LNCAP (cell line): ENCODE data around the gene EFNA5.

Source experiments
- TF ChIP-seq, protein P1 (sequence below): fragments of 450-650 bp; IDR thresholded peaks from 2 replicates; pipeline ENCODE4 v1.5.1; 2017; ENCODE audit warnings: mild to moderate bottlenecking

Gene EFNA5

DNA sequence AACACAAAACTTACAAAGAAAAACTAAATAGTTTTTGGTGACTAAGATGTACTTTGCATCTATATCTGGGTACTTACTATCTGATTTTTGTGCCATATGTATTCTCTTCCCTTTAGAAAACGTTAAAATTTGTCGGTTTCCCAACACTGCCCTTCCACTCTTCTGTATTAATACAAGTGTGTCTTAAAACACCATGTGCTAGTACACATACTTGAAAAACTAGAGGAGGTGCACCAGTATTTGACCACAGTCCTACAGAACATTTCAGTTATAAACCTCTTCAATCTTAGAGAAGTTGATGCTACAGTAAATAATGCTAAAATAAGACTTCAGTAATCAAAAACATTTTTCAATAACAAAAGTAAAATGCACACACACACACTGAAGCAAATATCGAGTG is 251.2 kb downstream of the EFNA5 start:
- TF ChIP-seq, protein P1, sequence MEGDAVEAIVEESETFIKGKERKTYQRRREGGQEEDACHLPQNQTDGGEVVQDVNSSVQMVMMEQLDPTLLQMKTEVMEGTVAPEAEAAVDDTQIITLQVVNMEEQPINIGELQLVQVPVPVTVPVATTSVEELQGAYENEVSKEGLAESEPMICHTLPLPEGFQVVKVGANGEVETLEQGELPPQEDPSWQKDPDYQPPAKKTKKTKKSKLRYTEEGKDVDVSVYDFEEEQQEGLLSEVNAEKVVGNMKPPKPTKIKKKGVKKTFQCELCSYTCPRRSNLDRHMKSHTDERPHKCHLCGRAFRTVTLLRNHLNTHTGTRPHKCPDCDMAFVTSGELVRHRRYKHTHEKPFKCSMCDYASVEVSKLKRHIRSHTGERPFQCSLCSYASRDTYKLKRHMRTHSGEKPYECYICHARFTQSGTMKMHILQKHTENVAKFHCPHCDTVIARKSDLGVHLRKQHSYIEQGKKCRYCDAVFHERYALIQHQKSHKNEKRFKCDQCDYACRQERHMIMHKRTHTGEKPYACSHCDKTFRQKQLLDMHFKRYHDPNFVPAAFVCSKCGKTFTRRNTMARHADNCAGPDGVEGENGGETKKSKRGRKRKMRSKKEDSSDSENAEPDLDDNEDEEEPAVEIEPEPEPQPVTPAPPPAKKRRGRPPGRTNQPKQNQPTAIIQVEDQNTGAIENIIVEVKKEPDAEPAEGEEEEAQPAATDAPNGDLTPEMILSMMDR, result no peak

DNA sequence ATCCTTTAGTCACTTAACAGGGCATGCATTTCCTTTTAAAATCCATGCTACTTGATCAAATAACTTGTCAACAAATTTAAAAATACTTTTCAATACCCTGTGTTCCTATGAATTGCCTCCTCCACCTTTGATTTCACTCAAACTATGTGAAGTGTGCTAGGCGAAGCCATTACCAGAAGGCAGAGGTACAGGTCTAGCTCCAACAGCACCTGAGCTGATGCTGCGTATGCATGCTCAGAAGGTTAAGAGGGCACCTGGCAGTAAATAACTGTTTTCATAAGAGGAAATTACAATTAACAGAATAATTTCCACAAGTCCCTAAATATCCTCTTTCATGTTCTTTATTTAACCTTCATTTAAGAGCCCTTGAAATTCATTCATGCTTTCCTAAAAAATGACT is 251.8 kb downstream of the EFNA5 start:
- TF ChIP-seq, protein P1, result no peak

- TF ChIP-seq, protein P1, result no peak
These were observed 252.7 kb downstream of the EFNA5 start for GRCh38 chr5:107418071-107418470.

DNA sequence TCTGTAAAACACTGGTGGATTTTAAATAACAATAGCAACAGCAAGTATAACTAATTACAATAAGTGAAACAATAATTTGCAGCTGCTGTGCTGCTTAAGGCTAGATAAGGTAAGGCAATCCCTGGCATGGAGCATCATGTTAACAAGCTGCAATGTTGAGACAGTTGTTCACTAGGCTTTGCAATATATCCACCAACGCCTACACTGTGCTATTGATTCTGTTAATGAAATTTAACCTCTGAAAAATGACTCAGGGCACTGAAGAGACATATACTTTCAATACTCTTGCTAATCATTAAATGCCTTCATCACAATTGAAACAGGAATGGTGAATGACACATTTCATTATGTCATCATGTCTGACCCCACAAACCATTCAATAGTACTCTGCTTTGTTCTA is 255.0 kb downstream of the EFNA5 start:
- TF ChIP-seq, protein P1, result no peak

- TF ChIP-seq, protein P1, result no peak
These were observed 255.9 kb downstream of the EFNA5 start for GRCh38 chr5:107414802-107415201.

DNA sequence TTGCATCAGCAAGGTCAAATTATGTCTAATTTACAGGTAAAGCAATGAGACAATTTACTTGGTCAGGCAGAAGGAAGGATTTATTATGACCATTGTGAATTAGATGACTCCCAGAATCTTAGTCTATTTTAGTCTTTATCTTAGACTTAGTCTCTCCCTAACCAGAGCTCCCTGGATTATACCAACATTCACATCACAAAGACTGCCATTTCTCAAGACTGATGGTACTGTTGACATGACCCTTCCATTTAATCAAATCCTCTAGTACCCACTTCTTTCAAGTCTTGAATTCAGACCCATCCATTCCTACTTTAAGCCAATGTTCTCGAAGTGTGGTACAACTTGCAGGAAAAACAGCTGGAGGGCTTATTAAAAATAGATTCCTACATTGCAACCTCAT is 257.0 kb downstream of the EFNA5 start:
- TF ChIP-seq, protein P1, result no peak

DNA sequence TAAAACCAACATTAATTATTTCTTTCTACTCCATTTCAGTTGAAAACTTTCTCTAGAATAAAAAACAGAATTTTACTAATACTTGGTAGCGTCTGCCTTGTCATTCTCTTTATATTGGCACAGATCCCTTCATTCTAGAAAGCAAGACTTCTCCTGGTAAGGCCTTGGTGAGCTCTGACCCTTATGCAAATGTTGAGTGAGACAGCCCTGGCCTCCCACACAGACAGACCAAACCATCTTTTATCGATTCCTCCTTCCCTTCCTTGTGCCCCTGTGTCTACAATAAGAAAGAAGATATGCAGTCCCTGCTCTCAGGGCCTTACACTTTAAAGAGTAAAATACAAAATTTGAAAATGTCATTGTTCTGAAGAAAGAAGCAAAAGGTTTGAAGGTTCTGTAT is 262.2 kb downstream of the EFNA5 start:
- TF ChIP-seq, protein P1, result no peak

DNA sequence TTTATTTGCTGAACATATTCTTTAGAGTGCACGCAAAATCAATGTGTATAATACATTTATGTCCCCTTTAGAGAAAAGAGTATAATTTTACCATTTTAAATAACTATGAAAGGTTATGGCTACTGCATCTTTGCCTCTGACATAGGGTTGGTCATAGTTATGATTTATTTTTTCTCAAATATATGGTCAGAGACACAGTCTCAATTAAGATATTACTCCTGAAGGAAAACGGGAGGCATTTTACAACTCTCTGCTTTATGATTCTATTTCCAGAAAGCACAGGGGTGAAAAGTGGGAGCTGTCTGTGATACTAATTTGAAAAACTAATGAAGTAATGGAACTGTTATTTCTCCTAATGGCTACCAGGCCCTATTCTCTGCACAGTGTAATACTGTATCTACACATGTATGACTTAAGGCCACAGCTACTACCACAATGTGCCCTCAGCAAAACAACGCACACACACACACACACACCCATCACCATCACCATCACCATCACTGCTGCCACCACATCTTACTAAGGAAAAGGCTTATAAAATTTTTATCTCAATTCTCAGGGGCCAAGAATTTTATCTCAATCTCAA is 262.9 kb downstream of the EFNA5 start:
- TF ChIP-seq, protein P1, result no peak
